IMR-90 (cell line): ENCODE data around the gene LRP11.

Source experiments
- CEBPB ChIP-seq: IDR thresholded peaks from 2 replicates; pipeline ENCODE4 v1.6.1; 2012; ENCODE audit warnings: low read depth, low read length, improper control_type of control experiment
- FOS ChIP-seq: fragments of 150-350 bp; IDR thresholded peaks from 2 replicates; pipeline ENCODE4 v1.6.1; 2016; ENCODE audit warnings: low read depth, low read length
- MAZ ChIP-seq: IDR thresholded peaks from 2 replicates; pipeline ENCODE4 v1.6.1; 2012; ENCODE audit warnings: low read depth, mild to moderate bottlenecking, low read length, improper control_type of control experiment, moderate library complexity, borderline replicate concordance
- POLR2A ChIP-seq: IDR thresholded peaks from 2 replicates; pipeline ENCODE4 v1.6.1; 2012; ENCODE audit warnings: mild to moderate bottlenecking, low read depth, low read length
- TF ChIP-seq, protein P1 (sequence below): conservative IDR thresholded peaks from 2 replicates; pipeline ENCODE4 v1.5.1; 2012; ENCODE audit warnings: mild to moderate bottlenecking, low read depth, low read length, improper control_type of control experiment

DNA sequence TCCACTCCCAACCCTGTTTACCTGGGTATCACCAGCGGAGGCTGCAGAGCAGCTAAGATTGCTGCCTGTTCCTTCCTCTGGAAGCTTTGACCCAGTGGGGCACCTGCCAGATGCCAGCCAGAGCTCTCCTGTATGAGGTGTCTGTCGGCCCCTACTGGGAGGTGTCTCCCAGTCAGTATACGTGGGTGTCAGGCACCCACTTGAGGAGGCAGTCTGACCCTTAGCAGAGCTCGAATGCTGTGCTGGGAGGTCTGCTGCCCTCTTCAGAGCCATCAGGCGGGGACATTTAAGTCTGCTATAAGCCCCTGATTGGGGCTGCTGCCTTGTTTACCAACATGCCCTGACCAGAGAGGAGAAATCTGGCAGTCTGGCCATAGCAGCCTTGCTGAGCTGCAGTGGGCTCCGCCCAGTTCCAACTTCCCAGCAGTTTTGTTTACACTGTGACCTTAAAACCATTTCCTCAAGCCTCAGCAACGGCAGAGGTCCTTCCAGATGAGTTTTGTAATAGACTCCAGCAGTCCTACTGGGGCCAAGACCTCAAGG lies 31.0 kb upstream of the LRP11 start:
- TF ChIP-seq, protein P1, sequence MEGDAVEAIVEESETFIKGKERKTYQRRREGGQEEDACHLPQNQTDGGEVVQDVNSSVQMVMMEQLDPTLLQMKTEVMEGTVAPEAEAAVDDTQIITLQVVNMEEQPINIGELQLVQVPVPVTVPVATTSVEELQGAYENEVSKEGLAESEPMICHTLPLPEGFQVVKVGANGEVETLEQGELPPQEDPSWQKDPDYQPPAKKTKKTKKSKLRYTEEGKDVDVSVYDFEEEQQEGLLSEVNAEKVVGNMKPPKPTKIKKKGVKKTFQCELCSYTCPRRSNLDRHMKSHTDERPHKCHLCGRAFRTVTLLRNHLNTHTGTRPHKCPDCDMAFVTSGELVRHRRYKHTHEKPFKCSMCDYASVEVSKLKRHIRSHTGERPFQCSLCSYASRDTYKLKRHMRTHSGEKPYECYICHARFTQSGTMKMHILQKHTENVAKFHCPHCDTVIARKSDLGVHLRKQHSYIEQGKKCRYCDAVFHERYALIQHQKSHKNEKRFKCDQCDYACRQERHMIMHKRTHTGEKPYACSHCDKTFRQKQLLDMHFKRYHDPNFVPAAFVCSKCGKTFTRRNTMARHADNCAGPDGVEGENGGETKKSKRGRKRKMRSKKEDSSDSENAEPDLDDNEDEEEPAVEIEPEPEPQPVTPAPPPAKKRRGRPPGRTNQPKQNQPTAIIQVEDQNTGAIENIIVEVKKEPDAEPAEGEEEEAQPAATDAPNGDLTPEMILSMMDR = no peak
- TF ChIP-seq FOS (no peak), CEBPB (peak; percentile 18; the same call in 1 of the 2 replicates), POLR2A (no peak), MAZ (no peak)
